RWPE2 (cell line): Measurements from ENCODE around the gene KCNMA1.
A peak's percentile ranks its signal among the peaks of the same experiment; 100 is the strongest.

Experiments used
- ATAC-seq: fragments of 200-7000 bp; cut with Tn5 transposase; 3 replicates; pipeline ENCODE4 v1.9.1; 2021; ENCODE audit warnings: low read depth
- DNase-seq: peaks from one replicate; pipeline ENCODE4 v3.0.0-alpha.2; 2020; ENCODE audit warnings: low spot score
- H3K27ac ChIP-seq: fragments of 450-650 bp; 2 replicates; pipeline ENCODE4 v1.5.1; 2017; ENCODE audit warnings: mild to moderate bottlenecking; ENCODE audit not compliant: poor library complexity, severe bottlenecking
- H3K27me3 ChIP-seq: fragments of 250-450 bp; sonication (Bioruptor Pico); 2 replicates; pipeline ENCODE4 v1.5.1; 2021; ENCODE audit warnings: mild to moderate bottlenecking, moderate library complexity; ENCODE audit not compliant: insufficient read depth, poor library complexity, severe bottlenecking
- H3K36me3 ChIP-seq: fragments of 250-450 bp; sonication (Bioruptor Pico); 2 replicates; pipeline ENCODE4 v1.5.1; 2020; ENCODE audit warnings: low read depth, mild to moderate bottlenecking, moderate library complexity
- H3K4me1 ChIP-seq: fragments of 250-450 bp; sonication (Bioruptor Pico); 2 replicates; pipeline ENCODE4 v1.5.1; 2021; ENCODE audit warnings: mild to moderate bottlenecking, moderate library complexity; ENCODE audit not compliant: insufficient read depth, poor library complexity, severe bottlenecking
- H3K4me3 ChIP-seq: fragments of 250-450 bp; sonication (Bioruptor Pico); 2 replicates; pipeline ENCODE4 v1.5.1; 2021; ENCODE audit warnings: mild to moderate bottlenecking, moderate library complexity; ENCODE audit not compliant: severe bottlenecking
- H3K9me3 ChIP-seq: fragments of 250-450 bp; sonication (Bioruptor Pico); 2 replicates; pipeline ENCODE4 v1.5.1; 2021; ENCODE audit warnings: mild to moderate bottlenecking, moderate library complexity; ENCODE audit not compliant: severe bottlenecking
- TF ChIP-seq, protein P1 (sequence below): fragments of 450-650 bp; IDR thresholded peaks from one replicate; pipeline ENCODE4 v1.5.1; 2017; ENCODE audit warnings: mild to moderate bottlenecking, moderate library complexity; ENCODE audit not compliant: poor library complexity, severe bottlenecking

Gene KCNMA1

GRCh38 chr10:77653210-77653609, 15.6 kb upstream of the KCNMA1 start:
- Histone ChIP-seq H3K4me3 (no peak overlapping the region), H3K4me1 (peaks cover 9% of the 10 kb centered on the region), H3K27me3 (no peaks in the 10 kb centered on the region), H3K27ac (no peak overlapping the region), H3K9me3 (peaks cover 8% of the 10 kb centered on the region), H3K36me3 (no peaks in the 10 kb centered on the region; the same call in 1 of the 2 replicates)
- no peak for DNase-seq
- ATAC-seq = no peak
- TF ChIP-seq, protein P1, sequence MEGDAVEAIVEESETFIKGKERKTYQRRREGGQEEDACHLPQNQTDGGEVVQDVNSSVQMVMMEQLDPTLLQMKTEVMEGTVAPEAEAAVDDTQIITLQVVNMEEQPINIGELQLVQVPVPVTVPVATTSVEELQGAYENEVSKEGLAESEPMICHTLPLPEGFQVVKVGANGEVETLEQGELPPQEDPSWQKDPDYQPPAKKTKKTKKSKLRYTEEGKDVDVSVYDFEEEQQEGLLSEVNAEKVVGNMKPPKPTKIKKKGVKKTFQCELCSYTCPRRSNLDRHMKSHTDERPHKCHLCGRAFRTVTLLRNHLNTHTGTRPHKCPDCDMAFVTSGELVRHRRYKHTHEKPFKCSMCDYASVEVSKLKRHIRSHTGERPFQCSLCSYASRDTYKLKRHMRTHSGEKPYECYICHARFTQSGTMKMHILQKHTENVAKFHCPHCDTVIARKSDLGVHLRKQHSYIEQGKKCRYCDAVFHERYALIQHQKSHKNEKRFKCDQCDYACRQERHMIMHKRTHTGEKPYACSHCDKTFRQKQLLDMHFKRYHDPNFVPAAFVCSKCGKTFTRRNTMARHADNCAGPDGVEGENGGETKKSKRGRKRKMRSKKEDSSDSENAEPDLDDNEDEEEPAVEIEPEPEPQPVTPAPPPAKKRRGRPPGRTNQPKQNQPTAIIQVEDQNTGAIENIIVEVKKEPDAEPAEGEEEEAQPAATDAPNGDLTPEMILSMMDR = no peak

GRCh38 chr10:77649333-77650331, 12.0 kb upstream of the KCNMA1 start:
- no peak overlapping the region for H3K4me3 ChIP-seq
- no peak for DNase-seq
- peaks cover 9% of the 10 kb centered on the region for H3K4me1 ChIP-seq
- no peaks in the 10 kb centered on the region for H3K27me3 ChIP-seq
- H3K36me3 ChIP-seq = no peaks in the 10 kb centered on the region; the same call in 1 of the 2 replicates
- no peak overlapping the region for H3K27ac ChIP-seq
- H3K9me3 ChIP-seq = peaks cover 7% of the 10 kb centered on the region
- TF ChIP-seq, protein P1 = no peak
- ATAC-seq = no peak

DNA sequence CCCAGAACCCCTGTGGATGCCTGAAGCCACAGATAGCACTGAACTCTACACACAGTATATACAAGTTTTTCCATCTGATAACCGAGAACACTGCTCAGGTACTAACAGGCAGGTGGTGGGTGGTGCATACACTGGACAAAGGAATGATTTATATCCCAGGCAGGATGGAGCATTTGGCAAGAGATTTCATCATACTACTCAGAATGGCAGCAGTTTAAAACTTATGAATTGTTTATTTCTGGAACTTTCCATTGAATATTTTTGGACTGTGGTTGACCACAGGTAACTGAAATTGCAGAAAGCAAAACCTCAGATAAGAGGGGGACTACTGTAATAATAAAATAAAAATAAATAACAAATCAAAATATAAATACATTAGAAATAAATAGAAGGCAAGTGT, 10.9 kb upstream of the KCNMA1 start:
- Histone ChIP-seq H3K36me3 (no peaks in the 10 kb centered on the region; the same call in 1 of the 2 replicates), H3K27ac (no peak overlapping the region), H3K27me3 (no peaks in the 10 kb centered on the region), H3K4me1 (peaks cover 9% of the 10 kb centered on the region), H3K9me3 (peaks cover 5% of the 10 kb centered on the region), H3K4me3 (no peak overlapping the region)
- ATAC-seq (peak; percentile 97), DNase-seq (no peak)
- TF ChIP-seq, protein P1 = no peak

- peaks cover 9% of the 10 kb centered on the region for H3K4me1 ChIP-seq
- TF ChIP-seq, protein P1 = no peak
- no peak for ATAC-seq
- no peak overlapping the region for H3K4me3 ChIP-seq
- no peaks in the 10 kb centered on the region for H3K27me3 ChIP-seq
- no peaks in the 10 kb centered on the region; the same call in 1 of the 2 replicates for H3K36me3 ChIP-seq
- DNase-seq = no peak
- no peaks in the 10 kb centered on the region for H3K9me3 ChIP-seq
- H3K27ac ChIP-seq = no peak overlapping the region
Observed at GRCh38 chr10:77647543-77648293, 10.1 kb upstream of the KCNMA1 start.
